GM18526 (cell line): ENCODE results near the gene MUTYH.
A peak's percentile ranks its signal among the peaks of the same experiment; 100 is the strongest.

Experiments
- POLR2A ChIP-seq: IDR thresholded peaks from 3 replicates; pipeline ENCODE4 v1.6.1; 2011; ENCODE audit not compliant: insufficient read length; ENCODE audit errors: extremely low read depth

MUTYH gene

DNA sequence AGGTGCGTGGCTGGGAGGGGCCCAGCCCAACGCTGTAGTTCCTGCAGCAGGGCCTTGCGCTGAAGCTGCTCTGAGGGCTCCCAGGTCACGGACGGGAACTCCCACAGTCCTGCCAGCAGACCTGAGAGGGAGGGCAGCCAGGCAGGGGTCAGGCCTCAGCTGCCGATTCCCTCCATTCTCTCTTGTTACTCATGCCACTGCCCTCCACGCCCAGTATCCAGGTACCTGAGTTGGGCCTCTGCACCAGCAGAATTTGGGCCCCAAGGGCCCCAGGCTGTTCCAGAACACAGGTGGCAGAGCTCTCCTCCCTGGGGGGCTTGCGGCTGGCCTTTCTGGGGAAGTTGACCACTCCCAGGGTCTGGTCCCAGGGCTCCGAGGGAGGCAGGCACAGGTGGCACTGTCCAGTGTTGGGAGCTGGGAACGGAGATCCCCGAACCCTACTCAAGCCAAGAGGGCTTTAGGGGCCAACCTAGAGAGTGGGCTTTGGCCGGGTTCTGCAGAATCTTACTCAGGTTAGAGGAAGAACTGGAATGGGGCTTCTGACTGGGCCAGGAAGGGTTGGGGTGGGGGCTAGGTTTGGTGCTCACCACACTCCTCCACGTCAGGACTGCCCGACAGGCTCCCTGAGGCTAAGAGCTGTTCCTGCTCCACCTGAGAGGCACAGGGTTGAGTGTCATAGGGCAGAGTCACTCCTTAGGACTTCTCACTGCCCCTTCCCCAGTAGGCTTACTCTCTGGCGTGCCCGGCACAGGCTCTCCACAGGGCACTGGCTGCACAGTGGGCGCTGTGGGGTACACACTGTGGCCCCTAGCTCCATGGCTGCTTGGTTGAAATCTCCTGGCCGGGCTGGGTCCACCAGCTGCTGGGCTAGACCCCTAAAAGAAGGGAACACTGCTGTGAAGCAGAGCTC, 8.5 kb downstream of the MUTYH start:
- TF ChIP-seq POLR2A: no peak

DNA sequence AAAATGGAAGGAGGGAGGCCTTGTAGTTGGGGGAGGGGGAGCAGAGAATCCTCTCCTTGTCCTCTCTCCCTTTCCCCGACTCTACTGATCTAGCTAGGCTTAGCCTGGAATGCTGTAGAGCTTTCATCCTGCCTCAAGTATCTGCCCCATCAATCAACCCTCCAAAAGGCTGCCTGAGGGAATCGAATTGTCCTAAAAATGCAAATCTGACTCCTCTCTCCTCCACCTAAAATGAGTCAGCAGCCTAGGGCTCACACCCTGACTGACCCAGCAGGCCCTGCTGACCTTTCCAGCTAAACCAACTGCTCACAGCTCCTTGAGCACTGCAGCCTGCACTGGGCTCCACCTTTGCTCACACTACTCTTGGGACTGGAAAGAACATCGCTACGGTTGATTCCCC, 10.8 kb downstream of the MUTYH start:
- no peak for TF ChIP-seq POLR2A

DNA sequence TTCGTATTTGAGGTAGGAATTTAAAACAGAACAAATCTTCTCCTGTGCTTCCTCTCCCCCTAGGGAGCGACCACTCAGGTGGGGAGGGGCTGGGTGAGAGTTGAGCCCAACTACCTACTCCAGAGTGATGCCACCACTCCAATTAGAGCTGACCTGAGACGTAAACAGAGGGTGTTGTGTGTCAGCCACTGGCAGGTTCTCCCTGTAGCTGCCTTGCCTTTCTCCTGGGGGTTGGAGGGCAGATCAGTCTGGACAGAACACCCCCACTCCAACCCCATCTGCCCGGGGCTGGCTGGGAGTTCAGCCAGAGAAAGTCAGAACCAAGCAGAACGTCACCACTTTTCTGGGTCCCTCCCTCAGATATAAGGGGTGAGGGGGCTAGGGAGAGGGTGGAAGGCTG, 11.6 kb downstream of the MUTYH start:
- TF ChIP-seq POLR2A: no peak

DNA sequence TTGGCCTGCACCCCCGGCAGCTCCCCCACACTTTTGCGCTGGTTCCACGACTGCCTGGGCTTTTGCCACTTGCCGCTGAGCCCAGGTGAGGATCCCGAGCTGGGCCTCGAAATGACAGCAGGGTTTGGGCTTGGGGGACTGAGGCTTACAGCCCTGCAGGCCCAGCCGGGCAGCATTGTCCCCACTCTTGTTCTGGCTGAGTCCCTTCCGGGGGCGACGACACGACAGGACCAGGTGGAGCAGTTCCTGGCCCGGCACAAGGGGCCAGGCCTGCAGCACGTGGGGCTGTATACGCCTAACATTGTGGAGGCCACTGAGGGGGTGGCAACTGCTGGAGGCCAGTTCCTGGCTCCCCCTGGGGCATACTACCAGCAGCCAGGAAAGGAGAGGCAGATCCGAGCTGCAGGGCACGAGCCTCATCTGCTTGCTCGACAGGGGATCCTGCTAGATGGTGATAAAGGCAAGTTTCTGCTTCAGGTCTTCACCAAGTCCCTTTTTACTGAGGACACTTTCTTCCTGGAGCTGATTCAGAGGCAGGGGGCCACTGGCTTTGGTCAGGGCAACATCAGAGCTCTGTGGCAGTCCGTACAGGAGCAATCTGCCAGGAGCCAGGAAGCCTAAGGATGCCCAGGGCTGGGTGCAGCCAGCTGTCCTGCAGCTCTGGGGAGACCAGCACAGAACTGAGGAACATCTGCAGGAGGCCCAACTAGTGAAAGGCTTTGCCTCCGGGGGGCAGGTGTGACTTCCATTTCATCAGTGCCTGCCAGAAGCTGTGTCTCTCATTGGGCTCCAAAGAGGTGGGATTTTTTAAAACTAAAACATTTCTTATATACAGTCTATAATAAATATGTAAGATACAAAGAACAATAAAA, 12.4 kb downstream of the MUTYH start:
- TF ChIP-seq POLR2A: no peak

DNA sequence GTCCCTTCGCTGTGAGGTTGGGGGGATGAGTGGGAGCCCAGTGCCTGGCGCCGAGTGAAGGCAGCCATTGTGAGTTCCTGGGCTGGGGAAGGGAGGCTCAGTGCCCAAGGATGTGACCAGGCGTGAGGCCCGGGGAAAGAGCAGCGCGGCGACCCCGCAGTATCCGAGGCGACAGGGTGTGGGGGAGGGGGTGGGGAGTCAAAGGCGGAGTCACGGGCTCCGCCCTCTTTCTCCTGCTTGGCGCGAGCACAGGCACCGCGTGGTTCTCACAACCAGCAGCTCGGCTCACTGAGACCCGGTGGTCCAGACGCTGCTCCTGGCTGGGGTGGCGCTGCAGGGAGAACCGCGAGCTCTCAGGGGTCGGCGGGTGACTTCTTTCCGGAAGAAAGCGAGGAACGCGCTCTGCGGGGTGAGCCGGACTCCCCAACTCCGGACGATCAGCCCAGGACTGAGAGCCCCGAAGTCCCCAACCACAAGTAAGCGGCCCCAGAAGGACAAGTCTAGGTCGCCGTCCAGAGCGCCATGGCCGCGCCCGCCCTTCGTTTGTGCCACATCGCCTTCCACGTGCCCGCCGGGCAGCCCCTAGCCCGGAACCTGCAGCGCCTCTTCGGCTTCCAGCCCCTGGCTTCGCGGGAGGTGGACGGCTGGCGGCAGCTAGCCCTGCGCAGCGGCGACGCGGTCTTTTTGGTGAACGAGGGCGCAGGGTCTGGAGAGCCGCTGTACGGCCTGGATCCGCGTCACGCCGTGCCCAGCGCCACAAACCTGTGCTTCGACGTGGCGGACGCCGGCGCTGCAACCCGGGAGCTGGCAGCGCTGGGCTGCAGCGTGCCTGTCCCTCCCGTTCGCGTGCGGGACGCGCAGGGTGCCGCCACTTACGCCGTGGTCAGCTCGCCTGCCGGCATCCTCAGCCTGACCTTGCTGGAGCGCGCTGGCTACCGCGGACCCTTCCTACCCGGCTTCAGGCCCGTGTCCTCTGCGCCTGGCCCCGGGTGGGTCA, 13.3 kb downstream of the MUTYH start, which contains the start of gene HPDL:
HPDL (plus strand) TSS at position 269 of the 997 bp plus-strand sequence; CDS start at position 523, 254 bp downstream.
- peak; percentile 83 for TF ChIP-seq POLR2A

DNA sequence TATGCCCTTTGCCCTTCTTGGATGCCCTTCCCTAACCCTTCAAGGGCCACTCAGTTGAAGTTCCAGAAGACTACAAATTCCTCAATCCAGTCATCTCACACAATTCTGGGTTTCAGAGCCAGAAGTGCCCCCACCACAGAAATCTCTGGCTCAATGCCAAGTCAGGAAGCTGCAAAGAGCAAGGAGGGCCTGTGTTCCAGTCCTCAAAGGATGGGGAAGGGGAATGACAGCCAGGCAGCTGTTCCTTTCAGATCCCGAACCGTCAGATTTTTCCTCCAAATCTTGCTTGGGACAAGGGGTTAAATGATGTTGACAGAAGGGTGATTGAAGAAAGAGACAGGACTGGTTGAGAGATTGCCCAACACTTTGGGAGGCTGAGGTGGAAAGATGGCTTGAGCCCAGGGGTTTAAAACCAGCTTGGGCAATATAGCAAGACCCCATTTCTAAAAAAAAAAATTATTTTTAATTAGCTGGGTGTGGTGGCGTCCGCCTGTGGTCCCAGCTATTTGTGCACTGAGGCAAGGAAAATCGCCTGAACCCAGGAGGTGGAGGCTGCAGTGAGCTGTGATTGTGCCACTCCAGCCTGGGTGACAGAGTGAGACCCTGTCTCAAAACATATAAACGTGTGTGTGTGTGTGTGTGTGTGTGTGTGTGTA, 14.3 kb downstream of the MUTYH start:
- TF ChIP-seq POLR2A: no peak

DNA sequence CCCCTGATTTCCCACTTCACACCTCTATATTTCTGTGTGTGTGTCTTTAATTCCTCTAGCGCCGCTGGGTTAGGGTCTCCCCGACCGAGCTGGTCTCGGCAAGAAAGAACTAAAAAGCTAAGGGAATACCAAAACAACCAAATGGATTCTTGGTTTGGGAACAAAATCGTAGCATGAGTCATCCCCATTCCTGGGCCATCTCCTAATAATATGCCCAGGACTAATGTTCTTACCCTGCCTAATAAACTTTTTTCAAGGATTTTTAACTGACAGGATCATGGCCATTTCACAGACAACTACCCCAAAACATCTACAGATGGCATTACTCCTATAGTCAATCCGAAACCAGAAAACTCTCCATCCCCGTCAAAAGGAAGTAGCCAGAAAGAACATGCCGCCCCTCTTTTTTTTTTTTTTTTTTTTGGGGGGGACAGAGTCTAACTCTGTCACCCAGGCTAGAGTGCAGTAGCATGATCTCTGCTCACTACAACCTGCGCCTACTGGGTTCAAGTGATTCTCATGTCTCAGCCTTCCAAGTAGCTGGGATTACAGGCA, 17.7 kb downstream of the MUTYH start:
- no peak for TF ChIP-seq POLR2A

DNA sequence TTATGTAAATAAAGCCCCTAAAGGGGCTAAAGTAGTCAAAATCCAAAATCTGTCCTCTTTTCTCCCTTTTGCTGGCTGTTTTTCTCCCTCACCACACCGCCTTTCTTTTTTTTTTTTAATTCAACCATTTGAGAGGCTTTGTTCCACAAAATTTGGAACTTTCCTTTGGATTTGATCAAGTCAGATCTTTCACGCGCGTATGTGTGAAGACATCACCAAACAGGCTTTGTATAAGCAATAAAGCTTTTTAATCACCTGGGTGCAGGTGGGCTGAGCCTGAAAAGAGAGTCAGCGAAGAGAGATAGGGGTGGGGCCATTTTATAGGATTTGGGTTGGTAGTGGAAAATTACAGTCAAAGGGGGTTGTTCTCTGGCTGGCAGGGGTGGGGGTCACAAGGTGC, 18.8 kb downstream of the MUTYH start:
- no peak for TF ChIP-seq POLR2A

DNA sequence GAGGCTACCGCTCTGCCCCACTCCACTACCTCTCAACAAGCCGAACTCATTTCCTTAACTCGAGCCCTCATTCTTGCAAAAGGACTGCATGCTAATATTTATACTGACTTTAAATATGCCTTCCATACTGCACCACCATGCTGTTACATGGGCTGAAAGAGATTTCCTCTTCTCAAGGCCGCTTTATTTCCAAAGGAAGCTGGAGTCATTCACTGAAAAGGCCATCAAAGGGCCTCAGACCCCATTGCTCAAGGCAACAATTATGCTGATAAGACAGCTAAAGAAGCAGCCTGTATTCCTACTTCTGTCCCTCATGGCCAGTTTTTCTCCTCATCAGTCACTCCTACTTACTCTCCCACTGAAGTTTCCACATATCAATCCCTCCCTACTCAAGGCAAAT, 20.5 kb downstream of the MUTYH start:
- TF ChIP-seq POLR2A: no peak

DNA sequence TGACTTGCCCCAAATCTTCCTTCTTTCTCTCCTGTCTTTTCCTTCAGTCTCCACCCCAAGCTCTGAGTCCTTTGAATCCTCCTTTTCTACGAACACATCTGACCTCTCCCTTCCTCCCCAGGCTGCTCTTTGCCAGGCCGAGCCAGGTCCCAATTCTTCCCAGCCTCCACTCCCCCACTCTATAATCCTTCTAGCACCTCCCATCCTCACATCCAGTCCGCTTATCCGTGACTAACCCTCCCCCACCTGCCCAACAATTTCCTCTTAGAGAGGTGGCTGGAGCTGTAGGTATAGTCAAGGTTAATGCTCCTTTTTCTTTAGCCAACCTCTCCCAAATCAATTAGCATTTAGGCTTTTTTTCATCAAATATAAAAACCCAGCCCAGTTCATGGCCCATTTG, 23.1 kb downstream of the MUTYH start:
- no peak for TF ChIP-seq POLR2A

DNA sequence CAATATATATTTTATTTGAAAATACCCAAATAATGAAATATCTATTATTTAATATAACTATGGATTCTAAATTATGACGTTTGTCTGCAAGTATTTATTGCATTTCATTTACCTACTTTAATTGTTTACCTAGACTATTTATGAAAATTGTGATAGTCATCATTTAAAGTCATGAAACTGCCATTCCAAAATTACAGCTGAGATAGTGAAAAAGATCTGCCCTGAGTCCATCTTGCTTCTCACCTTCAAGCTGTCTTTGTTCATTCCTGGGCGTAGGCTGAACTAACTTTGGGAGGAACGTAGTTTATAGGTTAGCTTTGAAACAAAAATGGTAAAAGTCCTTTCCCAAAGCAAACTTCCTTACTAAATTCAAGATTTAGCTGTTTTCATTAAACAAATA, 26.0 kb downstream of the MUTYH start:
- TF ChIP-seq POLR2A: no peak

DNA sequence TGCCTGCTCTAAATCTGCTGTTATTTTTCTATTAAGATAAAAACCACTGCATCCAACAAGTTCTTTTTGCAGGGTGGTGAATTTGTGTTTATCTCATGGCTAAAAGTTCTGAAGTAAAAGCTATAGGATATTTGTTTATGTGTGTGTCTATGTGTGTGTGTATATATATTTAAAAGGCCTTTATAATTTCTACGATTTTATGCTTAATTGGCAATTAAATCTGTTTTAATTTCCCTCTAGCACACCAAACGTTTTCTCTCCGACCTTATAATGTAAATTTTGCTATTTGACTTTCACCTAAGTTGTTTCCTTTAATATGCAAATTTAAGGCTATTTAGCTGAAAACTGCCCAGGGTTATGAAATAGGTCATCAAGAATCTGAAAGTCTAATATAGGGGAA, 33.3 kb downstream of the MUTYH start:
- TF ChIP-seq POLR2A: no peak

DNA sequence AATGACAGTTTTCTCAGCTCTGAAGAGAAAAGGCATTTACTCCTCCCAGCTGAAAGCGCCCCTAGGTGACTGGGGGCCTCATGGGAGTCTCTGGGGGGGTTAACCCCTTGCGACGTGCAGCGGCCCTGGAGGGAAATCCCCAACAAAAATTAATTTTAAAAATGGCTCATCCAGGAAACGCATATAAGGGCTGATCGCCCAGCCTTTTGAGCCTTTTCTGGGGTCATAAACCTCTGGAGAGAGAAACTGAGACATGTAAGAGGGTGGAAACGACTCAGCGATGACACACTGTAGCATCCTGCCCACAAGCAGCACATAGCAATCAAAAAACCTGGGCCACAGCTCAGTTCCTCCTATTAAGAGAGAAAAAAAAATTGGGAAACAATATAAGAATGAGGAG, 33.9 kb downstream of the MUTYH start:
- no peak for TF ChIP-seq POLR2A

DNA sequence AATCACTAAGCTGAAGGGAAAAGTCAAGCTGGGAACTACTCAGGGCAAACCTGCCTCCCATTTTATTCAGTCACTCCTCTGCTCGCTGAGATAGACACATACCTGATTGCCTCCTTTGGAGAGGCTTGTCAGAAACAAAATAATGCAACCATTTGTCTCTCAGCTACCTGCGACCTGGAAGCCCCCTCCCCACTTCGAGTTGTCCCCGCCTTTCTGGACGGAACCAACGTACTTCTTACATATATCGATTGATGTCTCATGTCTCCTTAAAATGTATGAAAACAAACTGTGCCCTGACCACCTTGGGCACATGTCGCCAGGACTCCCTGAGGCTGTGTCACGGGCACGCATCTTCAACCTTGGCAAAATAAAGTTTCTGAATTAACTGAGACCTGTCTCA, 35.0 kb downstream of the MUTYH start:
- TF ChIP-seq POLR2A: no peak
